Superior temporal gyrus (tissue), 1 donor: ENCODE results near the gene QPCTL.
"Not testable (repeated sequence)": the region's sequence is repeated elsewhere in the genome, so short reads cannot be mapped to it uniquely, and the experiment has no call there.

Experiments used
- DNase-seq: peaks from one replicate; pipeline ENCODE4 v3.0.0-alpha.2; 2016; ENCODE audit errors: extremely low spot score

Gene QPCTL

DNA sequence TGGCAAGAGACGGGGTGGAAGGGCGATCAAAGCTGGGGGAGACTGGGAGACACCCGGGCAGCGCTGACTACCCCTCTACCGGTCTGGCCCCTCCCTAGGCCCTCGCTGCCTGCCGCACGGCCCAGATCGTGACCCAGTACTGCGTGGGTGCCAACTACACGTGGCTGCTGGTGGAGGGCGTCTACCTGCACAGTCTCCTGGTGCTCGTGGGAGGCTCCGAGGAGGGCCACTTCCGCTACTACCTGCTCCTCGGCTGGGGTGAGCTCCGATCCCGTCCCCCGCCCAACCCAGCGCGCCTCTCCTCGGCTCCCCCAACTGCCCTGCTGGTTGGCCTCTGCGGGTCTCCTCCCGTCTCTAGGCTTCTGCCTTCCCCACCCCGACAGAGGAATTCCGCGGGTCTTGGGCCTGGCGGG, 15.6 kb upstream of the QPCTL start:
- no peak for DNase-seq

DNA sequence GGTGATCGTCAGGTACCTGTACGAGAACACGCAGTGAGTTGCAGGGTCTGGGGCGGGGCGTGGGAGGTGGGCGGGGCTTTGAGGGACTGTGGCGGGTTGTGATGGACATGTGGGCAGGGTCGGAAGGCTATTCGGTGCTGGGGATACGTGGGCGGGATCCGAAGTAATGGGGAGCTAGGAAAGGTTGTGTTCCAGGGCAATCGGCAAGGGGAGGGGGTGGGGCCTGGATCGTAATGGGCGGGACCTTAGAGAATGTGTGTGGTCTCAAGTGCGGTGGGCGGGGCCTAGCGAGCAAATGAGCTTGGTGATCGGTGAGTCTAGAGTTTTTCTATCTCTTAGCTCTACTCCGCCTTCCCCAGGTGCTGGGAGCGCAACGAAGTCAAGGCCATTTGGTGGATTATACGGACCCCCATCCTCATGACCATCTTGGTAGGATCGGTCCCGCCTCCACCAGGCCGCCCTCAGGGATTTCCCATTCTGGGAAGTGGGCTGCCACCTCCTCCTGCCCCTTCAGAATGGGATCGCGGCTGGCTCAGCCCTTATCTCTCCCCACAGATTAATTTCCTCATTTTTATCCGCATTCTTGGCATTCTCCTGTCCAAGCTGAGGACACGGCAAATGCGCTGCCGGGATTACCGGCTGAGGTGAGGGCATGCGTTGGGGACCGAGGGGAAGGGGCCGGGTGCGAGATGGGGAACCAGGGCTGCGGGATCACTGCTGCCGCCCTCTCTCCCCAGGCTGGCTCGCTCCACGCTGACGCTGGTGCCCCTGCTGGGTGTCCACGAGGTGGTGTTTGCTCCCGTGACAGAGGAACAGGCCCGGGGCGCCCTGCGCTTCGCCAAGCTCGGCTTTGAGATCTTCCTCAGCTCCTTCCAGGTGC, 14.9 kb upstream of the QPCTL start:
- peak; percentile 58 for DNase-seq

DNA sequence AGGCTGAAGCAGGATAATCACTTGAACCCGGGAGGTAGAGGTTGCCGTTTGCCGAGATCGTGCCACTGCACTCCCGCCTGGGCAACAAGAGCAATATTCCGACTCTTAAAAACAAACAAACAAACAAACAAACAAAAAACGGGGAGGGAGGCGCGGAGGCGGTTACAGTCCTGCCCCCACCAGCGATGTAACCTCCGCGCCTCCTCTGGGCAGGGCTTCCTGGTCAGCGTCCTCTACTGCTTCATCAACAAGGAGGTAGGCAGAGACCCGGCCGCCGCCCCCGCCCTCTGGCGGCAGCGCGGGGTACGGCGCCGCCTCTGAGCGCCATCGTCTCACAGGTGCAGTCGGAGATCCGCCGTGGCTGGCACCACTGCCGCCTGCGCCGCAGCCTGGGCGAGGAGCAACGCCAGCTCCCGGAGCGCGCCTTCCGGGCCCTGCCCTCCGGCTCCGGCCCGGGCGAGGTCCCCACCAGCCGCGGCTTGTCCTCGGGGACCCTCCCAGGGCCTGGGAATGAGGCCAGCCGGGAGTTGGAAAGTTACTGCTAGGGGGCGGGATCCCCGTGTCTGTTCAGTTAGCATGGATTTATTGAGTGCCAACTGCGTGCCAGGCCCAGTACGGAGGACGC, 11.0 kb upstream of the QPCTL start:
- DNase-seq = peak; percentile 85

DNA sequence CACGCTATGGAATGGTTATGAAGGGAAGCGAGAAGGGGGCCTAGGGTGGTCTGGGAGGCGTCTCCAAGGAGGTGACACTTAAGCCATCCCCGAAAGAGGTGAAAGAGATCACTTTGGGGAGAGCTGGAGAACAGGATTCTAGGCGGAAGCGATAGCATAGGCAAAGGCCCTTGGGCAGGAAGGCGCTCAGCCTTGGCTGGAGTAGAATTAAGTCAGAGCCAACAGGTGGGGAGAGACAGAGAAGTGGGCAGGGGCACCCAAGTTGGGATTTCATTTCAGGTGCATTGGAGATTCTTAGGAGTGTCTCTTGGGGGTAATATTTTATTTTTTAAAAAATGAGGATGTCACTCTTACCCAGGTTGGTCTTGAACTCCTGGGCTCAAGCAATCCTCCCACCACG, 10.3 kb upstream of the QPCTL start:
- no peak for DNase-seq

DNA sequence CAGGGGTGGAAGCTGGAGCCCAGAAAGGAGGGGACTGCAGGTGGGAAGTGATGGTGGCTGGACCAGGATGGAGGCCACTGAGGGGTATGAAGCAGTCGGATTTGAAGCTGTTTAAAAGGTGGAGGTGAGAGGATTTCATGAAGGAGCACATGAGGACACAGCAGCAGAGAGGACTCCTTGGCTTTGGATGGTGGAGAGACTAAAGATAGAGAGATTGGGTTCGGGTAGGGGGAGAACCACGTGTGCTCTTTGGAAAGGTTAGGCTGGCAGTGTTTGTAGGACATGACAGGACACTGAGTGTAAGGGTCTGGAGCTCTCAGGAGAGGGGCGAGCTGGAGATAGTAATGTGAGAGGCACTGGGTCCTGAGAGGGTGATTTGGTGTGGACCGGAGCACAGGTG, 9.6 kb upstream of the QPCTL start:
- no peak for DNase-seq

DNA sequence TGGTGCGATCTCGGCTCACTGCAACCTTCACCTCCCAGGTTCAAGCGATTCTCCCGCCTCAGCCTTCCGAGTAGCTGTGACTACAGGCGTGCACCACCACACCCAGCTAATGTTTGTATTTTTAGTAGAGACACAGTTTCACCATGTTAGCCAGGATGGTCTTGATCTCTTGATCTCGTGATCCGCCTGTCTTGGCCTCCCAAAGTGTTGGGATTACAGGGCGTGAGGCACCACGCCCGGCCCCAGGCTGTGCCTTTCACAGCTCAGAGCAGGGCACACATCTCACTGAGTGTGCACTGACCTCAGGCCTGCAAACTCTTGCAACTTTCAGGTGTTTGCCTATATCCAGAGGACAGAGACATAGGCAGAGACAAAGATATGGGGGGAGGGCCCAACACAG, 7.4 kb upstream of the QPCTL start:
- DNase-seq = not testable (repeated sequence)

DNA sequence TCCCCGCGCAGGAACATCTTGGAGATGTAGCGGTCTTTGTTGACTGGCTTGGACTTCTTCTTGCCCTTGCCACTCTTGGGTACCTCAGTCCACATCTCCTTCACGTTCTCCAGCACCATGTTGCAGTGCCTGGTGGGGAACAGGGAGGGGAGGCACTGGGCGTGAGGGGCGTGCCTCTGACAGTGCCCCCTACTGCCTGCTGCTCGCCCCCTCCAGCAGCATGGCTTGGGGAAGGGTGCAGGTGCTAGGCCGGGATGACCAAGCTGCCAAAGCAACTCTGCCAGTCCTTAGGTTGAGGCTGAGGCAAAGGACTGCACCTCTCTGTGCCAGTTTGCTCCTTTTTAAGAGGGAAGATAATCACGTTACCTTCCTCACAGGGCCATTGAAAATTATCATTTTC, 4.9 kb upstream of the QPCTL start:
- DNase-seq = no peak

DNA sequence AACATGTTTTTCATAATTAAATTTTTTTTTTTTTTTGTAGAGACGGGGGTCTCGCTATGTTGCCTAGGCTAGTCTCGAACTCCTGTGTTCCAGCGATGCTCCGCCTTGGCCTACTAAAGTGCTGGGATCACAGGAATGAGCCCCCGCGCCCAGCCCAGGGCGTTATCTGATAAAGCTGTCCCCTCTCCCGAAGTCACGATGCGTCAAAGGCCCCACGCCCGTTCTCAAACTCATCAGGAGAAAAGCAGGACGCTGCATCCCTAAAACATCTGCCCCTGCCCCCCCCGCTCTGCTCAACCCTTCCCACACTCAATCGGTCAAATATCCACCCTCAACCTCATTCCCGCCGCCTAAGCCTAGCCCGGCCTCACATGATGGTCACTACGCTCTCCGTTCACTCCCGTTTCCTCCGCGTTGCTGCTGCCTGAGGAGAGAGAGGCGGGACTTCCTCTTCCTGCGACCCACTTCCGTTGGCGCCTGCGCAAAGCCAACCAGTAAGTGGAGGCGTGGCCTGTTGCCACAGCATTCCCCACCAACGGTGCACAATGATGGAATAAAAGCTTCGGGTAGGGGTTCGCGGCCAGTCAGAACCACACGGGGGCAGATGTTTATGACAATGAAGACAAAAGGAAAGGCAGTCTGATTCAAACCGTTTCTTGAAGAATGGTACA, 815 bp upstream of the QPCTL start, which contains the start of gene SNRPD2:
TSS of gene SNRPD2 (minus strand) at position 438 of the 671 bp plus-strand sequence. CDS start at position 373, 65 bp downstream.
- peak; percentile 98 for DNase-seq

DNA sequence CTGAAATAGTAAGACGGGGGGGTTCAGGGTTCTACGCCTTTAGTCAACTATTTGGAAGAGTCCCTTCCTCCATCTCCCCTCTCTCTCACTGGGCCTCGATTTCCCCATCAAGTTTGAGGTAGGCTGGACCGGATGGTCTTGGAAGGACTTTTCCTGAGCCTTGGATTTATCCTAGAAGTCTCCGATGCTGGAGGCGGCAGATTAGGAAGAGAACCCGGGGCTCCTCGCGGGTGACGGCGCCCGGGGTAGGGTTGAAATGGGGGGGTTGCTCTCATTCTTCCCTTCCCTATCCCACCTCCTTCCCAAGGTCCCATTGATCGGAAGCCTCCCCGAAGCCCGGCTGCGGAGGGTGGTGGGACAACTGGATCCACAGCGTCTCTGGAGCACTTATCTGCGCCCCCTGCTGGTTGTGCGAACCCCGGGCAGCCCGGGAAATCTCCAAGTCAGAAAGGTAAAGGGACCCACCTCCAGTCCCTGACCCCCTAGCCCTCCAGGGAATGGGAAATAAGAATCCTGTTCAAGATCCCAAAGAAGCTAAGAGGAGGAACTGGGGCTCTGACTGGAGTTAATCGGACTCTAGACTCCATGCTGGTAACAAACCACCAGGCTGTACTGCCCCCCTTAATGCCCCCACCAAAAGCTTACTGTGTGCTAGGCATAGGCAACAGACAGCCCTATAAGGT, 781 bp downstream of the QPCTL start:
- DNase-seq = peak; percentile 74

DNA sequence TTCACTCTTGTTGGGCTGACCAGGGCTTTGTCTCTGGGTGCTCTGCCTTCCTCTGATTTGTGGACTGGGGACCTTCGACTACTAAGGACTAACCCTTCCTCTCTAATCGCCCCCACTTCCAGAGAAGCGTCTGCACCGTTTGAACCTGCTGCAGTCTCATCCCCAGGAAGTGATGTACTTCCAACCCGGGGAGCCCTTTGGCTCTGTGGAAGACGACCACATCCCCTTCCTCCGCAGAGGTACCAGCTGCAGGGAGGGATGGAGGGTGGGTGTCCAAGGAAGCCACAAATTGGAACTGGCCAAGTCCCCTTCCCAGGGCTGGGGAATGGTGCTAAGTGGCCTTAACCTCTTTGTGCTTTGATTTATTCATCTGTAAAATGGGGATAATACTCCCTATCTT, 9.2 kb downstream of the QPCTL start:
- DNase-seq = no peak

DNA sequence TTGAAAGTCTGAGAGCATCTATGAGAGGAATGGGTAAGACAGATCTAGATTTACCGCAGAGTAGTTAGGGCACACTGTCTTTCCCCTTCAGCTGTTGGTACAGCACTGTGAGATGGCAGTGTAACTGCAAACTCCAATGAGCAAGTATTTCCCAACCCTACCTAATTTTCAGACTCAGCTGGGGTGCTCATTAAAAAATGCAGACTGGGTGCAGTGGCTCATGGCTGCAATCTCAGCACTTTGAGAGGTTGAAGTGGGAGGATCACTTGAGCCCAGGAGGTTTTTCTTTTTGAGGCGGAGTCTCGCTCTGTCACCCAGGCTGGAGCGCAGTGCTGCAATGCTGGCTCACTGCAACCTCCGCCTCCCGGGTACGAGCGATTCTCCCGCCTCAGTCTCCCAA, 12.6 kb downstream of the QPCTL start:
- no peak for DNase-seq

DNA sequence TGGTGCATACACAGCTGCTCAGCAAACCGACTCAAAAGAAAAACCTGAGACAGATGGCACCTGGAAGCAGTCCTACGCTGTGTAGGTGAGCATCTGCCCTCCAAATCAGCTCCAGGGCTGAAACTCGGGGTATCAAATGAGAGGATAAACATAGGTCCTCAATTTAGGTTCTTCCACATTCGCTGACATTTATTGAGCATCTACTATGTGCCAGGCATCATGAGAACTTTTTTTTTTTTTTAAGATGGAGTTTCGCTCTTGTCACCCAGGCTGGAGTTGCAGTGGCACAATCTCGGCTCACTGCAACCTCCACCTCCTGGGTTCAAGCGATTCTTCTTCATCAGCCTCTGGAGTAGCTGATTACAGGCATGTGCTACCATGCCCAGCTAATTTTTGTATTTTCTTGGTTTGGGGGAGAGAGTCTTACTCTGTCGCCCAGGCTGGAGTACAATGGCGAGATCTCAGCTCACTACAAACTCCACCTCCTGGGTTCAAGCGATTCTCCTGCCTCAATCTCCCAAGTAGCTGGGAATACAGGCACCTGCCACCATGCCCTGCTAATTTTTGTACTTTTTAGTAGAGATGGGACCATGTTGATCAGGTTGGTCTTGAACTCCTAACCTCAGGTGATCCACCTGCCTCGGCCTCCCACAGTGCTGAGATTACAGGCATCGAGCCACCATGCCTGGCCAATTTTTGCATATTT, 13.4 kb downstream of the QPCTL start:
- no peak for DNase-seq

DNA sequence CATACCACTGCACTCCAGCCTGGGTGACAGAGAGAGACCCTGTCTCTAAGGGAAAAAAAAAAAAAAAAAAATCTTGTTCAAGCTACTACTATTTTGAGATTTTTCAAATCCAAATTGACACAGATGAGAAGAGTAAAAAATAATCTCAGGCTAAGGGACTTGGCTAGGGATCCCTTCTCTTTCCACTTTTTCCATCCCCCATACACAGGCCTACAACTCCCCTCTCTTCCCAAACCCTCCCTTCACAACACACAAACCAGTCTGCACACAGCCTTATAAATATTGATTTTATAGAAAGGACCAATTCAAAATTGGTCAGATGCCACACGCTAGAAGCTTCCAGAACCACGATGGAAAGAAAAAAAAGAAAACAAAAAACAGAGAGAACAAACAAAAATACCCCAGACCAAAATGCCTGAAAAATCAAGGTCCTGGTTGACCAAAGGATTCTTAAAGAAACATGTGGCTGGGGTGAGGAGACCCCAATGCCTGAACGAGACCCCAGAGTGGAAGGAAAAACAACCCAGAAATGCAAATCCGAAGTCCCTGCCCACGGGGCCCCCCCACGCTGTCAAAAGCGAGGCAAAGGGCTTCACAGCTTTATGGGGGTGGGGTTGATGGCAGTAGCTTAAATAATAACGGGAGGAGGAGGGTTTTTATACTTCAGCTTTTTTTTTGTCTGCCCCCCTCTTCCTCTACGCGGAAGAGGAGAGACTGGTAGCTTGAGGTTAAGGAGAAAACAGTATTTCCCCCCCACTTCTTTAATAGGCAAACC, 18.1 kb downstream of the QPCTL start:
- DNase-seq = no peak

DNA sequence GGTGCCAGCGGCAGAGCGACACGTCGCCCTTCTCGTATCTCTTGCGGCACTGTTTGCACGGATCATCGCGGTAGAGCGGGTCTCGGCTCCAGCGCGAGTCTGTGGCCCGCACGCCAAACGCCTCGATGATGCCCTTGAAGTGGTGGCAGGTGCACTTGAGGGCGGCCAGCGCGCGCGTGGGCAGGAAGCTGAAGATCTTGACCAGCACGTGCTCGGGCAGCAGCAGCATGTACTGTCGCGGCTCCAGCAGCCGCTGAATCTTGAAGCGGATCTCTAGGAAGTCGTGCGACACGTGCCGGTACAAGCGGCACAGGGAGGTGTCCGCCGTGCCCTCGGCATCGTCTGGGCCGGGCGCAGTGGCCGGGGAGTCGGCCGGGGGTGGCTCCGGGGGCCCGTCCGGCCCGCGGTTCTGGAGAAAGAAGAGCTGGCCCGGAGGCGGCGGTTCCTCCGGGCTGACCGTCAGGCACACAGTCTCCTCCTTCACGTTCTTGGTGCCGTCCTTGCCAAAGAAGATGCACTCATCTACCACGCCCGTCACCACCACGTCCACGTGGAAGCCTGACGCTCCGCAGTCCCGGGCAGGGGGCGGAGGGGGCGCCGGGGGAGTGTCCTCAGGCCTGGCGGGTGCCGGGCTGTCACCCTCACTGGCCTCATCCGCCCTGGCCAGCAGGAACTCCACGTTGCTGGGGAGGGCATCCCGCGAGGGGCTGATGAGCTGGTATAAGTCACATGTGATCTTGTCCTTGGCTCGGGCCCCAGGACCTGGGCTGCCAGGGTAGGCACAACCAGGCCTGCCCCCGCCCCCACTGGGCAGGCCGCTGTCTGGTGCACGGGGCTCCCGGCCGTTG, 19.6 kb downstream of the QPCTL start:
- no peak for DNase-seq

DNA sequence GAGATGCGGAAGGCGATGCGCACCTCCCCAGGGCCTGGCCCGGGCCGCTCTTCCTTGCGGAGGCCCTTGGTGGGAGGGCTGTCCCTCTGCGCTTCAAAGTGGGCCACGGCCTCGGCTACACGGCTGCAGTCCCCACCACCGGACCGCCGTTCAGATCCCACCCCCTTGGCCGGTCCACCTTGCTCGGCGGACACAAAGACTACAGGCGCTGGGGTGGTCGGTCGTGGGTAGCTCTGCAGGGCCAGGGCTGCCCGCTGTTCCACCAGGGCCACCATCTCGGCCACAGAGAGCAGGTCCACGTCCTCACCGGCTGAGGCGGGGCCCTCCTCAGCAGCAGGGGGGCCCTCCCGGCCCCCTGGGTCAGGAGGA, 20.2 kb downstream of the QPCTL start:
- no peak for DNase-seq

DNA sequence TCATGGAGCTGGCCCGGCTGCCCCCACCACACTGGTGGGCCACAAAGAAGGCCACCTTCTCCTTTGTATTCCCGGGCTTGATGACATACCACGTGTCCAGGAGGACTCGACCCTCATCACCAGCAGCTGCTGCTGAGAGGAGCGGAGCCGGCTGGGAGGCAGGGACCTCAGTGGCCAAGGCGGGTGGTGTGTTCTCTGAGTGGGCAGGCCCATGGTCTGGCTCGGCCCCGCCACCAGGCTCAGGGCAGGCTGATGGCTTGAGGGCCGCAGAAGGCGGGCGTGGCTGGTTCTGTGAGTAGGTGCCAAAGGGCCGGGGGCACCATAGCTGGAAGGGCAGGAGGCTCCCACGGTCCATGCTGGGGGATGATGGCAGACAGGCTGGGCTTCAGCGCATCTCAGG, 20.7 kb downstream of the QPCTL start:
- no peak for DNase-seq

DNA sequence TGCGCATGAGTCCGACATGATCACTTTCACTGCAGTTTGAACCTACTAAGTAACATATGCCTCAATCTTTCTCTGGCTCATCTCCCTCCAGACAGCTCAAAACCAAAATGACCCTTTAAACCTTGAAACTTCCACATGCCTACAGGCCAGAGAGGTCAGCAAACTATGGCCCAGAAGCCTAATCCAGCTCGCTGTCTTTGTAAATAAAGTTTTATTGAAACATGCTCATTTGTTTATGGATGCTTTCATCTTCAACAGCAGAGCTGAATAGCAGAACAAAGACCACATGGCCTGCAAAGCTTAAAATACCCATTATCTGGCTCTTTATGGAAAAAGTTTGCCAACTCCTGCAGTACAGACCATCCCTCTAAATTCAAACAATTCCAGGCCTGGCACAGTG, 22.7 kb downstream of the QPCTL start:
- no peak for DNase-seq

DNA sequence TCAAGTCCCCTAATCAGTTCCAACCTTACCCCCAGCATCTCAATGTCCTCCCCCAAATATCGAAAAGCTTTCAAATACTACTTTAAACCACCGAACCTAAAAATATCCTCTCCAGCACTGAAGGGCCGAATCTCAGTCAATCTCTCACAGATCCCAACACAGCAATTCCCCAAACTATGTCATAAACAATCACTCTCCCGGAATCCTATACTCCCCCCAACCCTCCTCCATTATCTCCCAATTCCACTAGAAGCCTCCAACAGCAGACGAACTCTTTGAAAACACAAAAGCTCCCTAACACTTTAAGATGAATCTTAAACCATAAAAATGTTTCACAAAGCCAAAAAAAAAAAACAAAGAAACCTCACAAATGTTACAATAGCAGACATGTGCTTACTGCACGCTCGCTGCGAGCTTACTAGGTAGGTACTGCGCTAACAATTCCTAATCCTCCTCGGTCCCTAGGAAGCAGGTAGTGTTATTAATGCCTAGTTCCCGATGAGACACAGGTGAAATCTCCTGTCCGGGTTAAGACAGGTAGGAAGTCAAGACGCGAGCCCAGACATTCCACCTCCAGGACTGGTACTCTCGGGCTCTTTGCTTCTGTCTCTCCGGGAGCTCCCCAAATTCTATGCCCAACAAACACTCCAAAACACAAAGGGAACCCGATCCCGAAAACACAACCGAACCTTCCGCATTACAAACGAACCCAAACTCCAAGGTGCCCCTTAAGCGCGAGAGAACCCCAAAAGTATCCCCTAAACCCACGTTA, 24.1 kb downstream of the QPCTL start:
- peak; percentile 53 for DNase-seq
